ENCODE measurements around the gene PDE6G. TPM values are rescaled to one million over a fixed set of nuclear protein-coding genes. Genes with fewer than 3 reads are reported as not detected.

Gene PDE6G
- total and polyA plus RNA-seq, 2 of the 13 experiments (the other 11 are each of a cell fraction or from before 2014, with no cell fraction given) = 1.4 to 6.7 TPM

DNA sequence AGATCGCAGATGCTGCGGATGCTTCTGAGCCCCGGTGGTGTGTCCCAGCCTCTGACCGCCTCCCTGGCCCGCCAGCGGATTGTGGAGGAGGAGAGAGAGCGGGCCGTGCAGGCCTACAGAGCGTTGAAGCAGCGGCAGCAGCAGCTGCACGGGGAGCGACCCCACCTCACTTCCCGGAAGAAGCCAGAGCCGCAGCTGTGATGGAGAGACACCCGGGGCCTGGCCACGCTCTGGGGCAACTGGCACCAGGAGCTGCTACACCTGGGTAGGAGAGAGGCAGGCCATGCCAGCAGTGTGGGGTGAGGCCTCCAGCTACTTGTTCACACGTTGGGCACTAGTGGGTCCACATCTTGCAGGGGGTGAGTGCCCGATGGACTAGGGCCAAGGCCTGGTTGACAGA, 16.2 kb upstream of the PDE6G start:
- ChIA-PET POLR2A (interaction anchor here (2.1 to 3.9 kb wide), 2 partner anchors 11 to 30 kb away, joined by 8 to 26 read pairs; partner anchors contain the start of genes ARL16, HGS and MRPL12), CTCF (ENCODE audit: low intra/inter-chr PET ratio, low total read pairs) (no interaction called here)
- FAIRE-seq = no peak
- peaks cover 33 to 55% of the 10 kb centered on the region in 2 experiments for H3K36me3 ChIP-seq (replicated peaks in 1 of 2; ENCODE audit: control insufficient read depth in 1 of 2, insufficient read depth in 2 of 2, low read length in 2 of 2)
- peaks cover 18% of the 10 kb centered on the region for H3K4me1 ChIP-seq (ENCODE audit: insufficient read depth, low read length)
- H4K20me1 ChIP-seq (ENCODE audit: insufficient read depth, low read length) = no peaks in the 10 kb centered on the region
- H3K27me3 ChIP-seq (ENCODE audit: control insufficient read depth in 1 of 2, insufficient read depth in 2 of 2, low read length in 2 of 2) = no peaks in the 10 kb centered on the region
- no peak overlapping the region for H3K4me3 ChIP-seq (replicated peaks in 1 of 3; ENCODE audit: insufficient read depth in 1 of 3, low read depth in 2 of 3, low read length in 3 of 3)
- peaks cover 13% of the 10 kb centered on the region for H3K79me2 ChIP-seq (ENCODE audit: insufficient read depth, low read length)
- no peaks in the 10 kb centered on the region for H3K9me3 ChIP-seq (ENCODE audit: low read length)
- in situ Hi-C loops (cut with HindIII; ENCODE audit: extremely low pct_ligation_motif_present, low pct_unique_long_range_greater_than_20kb) (no loop called here), intact Hi-C loops (cut with micrococcal nuclease; ENCODE audit: unreplicated experiment) (no loop called here)
- DNase-seq (ENCODE audit: low spot score) = no peak
- no peak overlapping the region for H3K4me2 ChIP-seq (ENCODE audit: low read depth, low read length)
- no peak overlapping the region for H3K9ac ChIP-seq (ENCODE audit: insufficient read depth, low read depth, low read length)
- TF ChIP-seq HNRNPL (IDR thresholded peaks at IDR 0.05; ENCODE audit: low read depth, low read length) (0 out of 2 replicates have a peak, but pooled peaks have one; percentile 25), RBFOX2 (IDR thresholded peaks at IDR 0.05; ENCODE audit: low read depth, low read length) (peak; percentile 72), AGO2 (optimal IDR thresholded peaks at IDR 0.05; ENCODE audit: low read depth, low read length) (peak; percentile 82), MLLT10 (CRISPR knock-in tag; IDR thresholded peaks at IDR 0.05) (no peak), FOXO4 (CRISPR knock-in tag; conservative IDR thresholded peaks at IDR 0.05) (no peak), HNRNPLL (IDR thresholded peaks at IDR 0.05; ENCODE audit: low read depth, low read length, poor library complexity, severe bottlenecking) (peak; percentile 12), NAIF1 (CRISPR knock-in tag; IDR thresholded peaks at IDR 0.05; ENCODE audit: borderline replicate concordance) (no peak)
- no peak overlapping the region for H2AFZ ChIP-seq (ENCODE audit: low read length)
- H3K27ac ChIP-seq (ENCODE audit: extremely low read length, insufficient read depth, low read length) = no peak overlapping the region
- no peak for ATAC-seq
- 93% methylated on average over 15 of the region's 18 CpGs for WGBS (ENCODE audit: low lambda C conversion rate)
- BruUV-seq (replicated peaks) = no TSS peak
